Pancreas (tissue), 10 donors: ENCODE data around the gene COL8A2. TPM values are rescaled to one million over a fixed set of nuclear protein-coding genes. Genes with fewer than 3 reads are reported as not detected.

Experiments used
- ATAC-seq, 4 donors: fragments of 200-7000 bp; cut with Tn5 transposase; one replicate each; pipeline versions ENCODE4 v1.8.0 to v1.9.1; 2020; ENCODE audit warnings: mild to moderate bottlenecking in 4 of 4, moderate library complexity in 4 of 4
- DNase-seq, 6 donors: peaks; one replicate each; pipeline ENCODE4 v3.0.0-alpha.2; 2020
- FAIRE-seq: peaks from 2 replicates; lab custom pipeline; 2012; peaks lifted over from hg19 to GRCh38; lab: Jason Lieb, UNC
- H3K27ac ChIP-seq, 4 donors: fragments of 200-600 bp; sonication (generic); 1 replicate in 3 of 4; 2 replicates in 1 of 4; pipeline versions ENCODE4 v1.5.0 to v1.8.0; 2020
- H3K27me3 ChIP-seq, 4 donors: fragments of 200-600 bp; one replicate each; pipeline ENCODE4 v1.8.0; 2021
- H3K36me3 ChIP-seq, 3 donors: fragments of 200-600 bp; sonication (generic) in 1 of 3; one replicate each; pipeline versions ENCODE4 v1.5.0 to v1.8.0; 2020 to 2021
- H3K4me1 ChIP-seq, 3 donors: fragments of 200-600 bp; one replicate each; pipeline ENCODE4 v1.8.0; 2021
- H3K4me3 ChIP-seq, 4 donors: fragments of 200-600 bp; sonication (generic) in 2 of 4; one replicate each; pipeline versions ENCODE4 v1.5.0 to v1.8.0; 2020 to 2021
- H3K9me3 ChIP-seq, 4 donors: fragments of 200-600 bp; one replicate each; pipeline ENCODE4 v1.8.0; 2021
- WGBS, 2 donors: extraction: QIAGEN DNeasy Blood & Tissue Kit; methylation state at CpG; one replicate each; pipeline ENCODE4 v1.1.7; 2013; 5-methylcytosine and 5-hydroxymethylcytosine counted together
- intact Hi-C, 3 donors: fragments of 100-400 bp; cut with DNase I; formaldehyde crosslinking; loops; one replicate each; pipeline versions ENCODE4 v1.11.1 to v1.14.2; 2022
- polyA plus RNA-seq, 2 donors: library from polyadenylated mRNA; stranded (reverse); fragments of 200-250 nt; gene quantifications; one replicate each; pipeline ENCODE4 v1.2.3, GENCODE V29; 2013
- total RNA-seq, 6 donors: library from RNA; stranded (reverse); fragmentation: NEBNext Ultra II Directional in 4 of 6; extraction: Animal tissue kit (Norgen Biotek cat#: 25700) in 4 of 6; gene quantifications; one replicate each; pipeline versions ENCODE4 v1.2.1 to v1.2.4, GENCODE V29; 2021 to 2023
- TF ChIP-seq, protein P1 (sequence below), 4 donors: fragments of 200-600 bp; sonication (generic) in 3 of 4; IDR thresholded peaks; one replicate each; pipeline versions ENCODE4 v1.5.0 to v1.8.0; 2021; ENCODE audit warnings: antibody characterized with exemption in 4 of 4
- donor health status: healthy with polysubstance abuse.
- donor health status: DM: no; HTN: no; CAD: no; lungs with moderate emphysema.
- donor health status: DM: no; HTN: no; CAD: no.
- donor health status: control.
- donor health status: control.
- donor health status: Bipolar disorder and iron deficiency.
- donor health status: DM: yes; HTN: yes; CAD: no.
- donor health status: DM: no; HTN: no; CAD: no.
- donor health status: DM: no; HTN: no; CAD: no.
- donor health status: DM: yes; HTN: yes; CAD: no.

Gene COL8A2
- total and polyA plus RNA-seq, 8 donors = 0.12 to 3.3 (median 0.36) TPM

DNA sequence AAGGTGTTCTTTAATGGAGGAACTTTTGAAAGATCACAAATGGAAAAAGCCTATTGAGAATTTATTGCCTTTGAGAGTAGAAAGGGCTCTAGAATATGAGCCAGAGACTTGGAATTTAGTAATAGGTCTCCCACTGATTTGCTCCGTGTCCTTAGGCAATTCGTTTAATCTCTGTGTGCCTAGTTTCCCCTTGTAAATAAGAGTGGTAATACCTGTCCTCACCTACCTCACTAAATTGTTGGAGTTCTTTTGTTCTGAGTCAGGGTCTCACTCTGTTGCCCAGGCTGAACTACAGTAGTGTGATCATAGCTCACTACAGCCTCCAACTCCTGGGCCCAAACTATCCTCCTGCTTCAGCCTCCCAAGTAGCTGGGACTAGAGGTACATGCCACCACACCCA, 56.2 kb downstream of the COL8A2 start:
- no peaks in the 10 kb centered on the region for H3K27me3 ChIP-seq
- FAIRE-seq = no peak
- H3K4me1 ChIP-seq = no peaks in the 10 kb centered on the region
- intact Hi-C loops = no loop called here
- no peak for DNase-seq
- WGBS, 2 donors = 88 to 93% methylated on average over 2 of the region's 2 CpGs
- no peaks in the 10 kb centered on the region for H3K9me3 ChIP-seq
- TF ChIP-seq, protein P1, sequence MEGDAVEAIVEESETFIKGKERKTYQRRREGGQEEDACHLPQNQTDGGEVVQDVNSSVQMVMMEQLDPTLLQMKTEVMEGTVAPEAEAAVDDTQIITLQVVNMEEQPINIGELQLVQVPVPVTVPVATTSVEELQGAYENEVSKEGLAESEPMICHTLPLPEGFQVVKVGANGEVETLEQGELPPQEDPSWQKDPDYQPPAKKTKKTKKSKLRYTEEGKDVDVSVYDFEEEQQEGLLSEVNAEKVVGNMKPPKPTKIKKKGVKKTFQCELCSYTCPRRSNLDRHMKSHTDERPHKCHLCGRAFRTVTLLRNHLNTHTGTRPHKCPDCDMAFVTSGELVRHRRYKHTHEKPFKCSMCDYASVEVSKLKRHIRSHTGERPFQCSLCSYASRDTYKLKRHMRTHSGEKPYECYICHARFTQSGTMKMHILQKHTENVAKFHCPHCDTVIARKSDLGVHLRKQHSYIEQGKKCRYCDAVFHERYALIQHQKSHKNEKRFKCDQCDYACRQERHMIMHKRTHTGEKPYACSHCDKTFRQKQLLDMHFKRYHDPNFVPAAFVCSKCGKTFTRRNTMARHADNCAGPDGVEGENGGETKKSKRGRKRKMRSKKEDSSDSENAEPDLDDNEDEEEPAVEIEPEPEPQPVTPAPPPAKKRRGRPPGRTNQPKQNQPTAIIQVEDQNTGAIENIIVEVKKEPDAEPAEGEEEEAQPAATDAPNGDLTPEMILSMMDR (IDR thresholded peaks at IDR 0.05) = no peak
- H3K4me3 ChIP-seq = no peak overlapping the region
- no peak overlapping the region for H3K27ac ChIP-seq
- no peaks in the 10 kb centered on the region for H3K36me3 ChIP-seq
- ATAC-seq = no peak

DNA sequence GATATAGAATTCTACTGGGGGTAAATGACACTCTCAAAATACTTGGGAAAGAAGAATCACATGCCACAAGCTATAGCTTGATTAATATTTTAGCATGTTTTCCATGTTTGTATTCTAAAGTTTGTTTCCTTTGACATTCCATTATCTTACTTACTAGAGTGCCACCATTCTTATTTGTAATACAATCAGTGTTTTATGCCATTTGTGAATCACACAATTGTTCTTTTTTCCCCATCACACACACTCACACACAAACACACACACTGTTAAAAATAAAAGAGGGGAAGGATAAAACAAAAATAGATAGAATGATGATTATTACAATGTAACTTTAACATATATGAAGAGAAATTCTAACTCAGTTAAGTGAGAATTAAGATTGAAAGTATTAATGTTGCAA, 57.2 kb downstream of the COL8A2 start:
- H3K4me3 ChIP-seq = no peak overlapping the region
- intact Hi-C loops = no loop called here
- TF ChIP-seq, protein P1 (IDR thresholded peaks at IDR 0.05) = no peak
- DNase-seq (no peak), ATAC-seq (no peak), FAIRE-seq (no peak)
- no peaks in the 10 kb centered on the region for H3K4me1 ChIP-seq
- H3K9me3 ChIP-seq = no peaks in the 10 kb centered on the region
- no peaks in the 10 kb centered on the region for H3K36me3 ChIP-seq
- H3K27me3 ChIP-seq = no peaks in the 10 kb centered on the region
- no peak overlapping the region for H3K27ac ChIP-seq

DNA sequence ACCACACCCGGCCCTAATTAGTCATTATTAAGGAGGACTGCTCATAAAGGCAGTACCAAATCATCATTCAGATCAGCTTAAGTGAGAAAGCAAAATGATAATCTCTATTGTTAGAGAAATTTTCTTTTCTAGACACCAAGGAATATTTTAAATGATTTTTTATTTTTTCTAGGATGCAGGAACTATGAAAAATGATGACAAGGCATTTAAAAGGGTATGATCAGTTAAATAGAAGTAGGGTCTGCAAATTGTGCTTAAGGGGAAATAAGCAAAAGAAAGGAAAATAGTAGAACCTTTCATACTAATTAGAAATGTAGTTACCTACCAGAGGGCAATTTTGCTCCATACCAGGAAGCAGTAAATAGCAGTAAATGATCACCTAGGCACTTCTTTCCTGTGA, 62.7 kb downstream of the COL8A2 start:
- intact Hi-C loops = no loop called here
- Histone ChIP-seq H3K27ac (no peak overlapping the region), H3K4me1 (no peaks in the 10 kb centered on the region), H3K36me3 (no peaks in the 10 kb centered on the region), H3K9me3 (no peaks in the 10 kb centered on the region), H3K27me3 (no peaks in the 10 kb centered on the region), H3K4me3 (no peak overlapping the region)
- no peak for ATAC-seq
- TF ChIP-seq, protein P1 (IDR thresholded peaks at IDR 0.05) = no peak
- 92 to 95% methylated on average over 1 of the region's 1 CpG for WGBS, 2 donors
- no peak for FAIRE-seq
- no peak for DNase-seq

DNA sequence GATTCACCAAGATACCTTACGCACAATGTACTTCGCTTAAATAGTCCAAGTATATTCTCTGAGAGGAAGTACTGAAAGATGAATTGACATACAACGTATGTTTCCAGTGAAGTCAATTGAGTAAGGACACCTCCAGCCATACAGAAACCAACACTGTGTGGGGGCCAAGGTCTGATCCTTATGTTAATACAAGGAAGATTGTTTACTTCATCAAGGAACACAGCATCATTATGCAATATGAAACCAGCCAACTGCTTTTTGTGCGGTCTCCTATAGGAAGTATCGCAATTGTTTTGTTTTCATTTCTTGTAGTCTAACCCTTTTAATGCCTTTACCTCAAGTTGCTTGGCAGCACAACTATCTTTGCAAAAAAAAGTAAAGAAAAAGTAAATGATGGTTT, 69.3 kb downstream of the COL8A2 start:
- intact Hi-C loops = no loop called here
- TF ChIP-seq, protein P1 (IDR thresholded peaks at IDR 0.05) = no peak
- Histone ChIP-seq H3K9me3 (no peaks in the 10 kb centered on the region), H3K27me3 (no peaks in the 10 kb centered on the region), H3K4me1 (no peaks in the 10 kb centered on the region), H3K27ac (no peak overlapping the region), H3K4me3 (no peak overlapping the region), H3K36me3 (no peaks in the 10 kb centered on the region)
- no peak for FAIRE-seq
- DNase-seq = no peak
- ATAC-seq = no peak
- WGBS, 2 donors = 90 to 95% methylated on average over 5 of the region's 5 CpGs

DNA sequence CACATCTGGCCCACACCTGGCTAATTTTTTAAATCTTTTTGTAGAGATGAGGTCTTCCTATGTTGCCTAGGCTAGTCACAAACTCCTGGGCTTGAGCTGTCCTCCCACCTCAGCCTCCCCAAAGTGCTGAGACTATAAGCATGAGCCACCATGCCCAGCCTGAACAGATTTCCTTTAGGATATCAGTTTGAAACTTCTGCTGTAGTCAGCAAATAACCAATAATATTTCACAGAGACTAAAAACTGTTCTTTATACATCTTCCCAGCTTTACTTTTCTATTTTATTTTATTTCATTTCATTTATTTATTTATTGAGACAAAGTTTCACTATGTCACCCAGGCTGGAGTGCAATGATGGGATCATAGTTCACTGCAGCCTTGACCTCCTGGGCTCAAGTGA, 71.0 kb downstream of the COL8A2 start:
- H3K27ac ChIP-seq = no peak overlapping the region
- no peaks in the 10 kb centered on the region for H3K9me3 ChIP-seq
- H3K36me3 ChIP-seq = no peaks in the 10 kb centered on the region
- no peak for DNase-seq
- no peak for FAIRE-seq
- intact Hi-C loops = no loop called here
- TF ChIP-seq, protein P1 (IDR thresholded peaks at IDR 0.05) = no peak
- H3K4me1 ChIP-seq = no peaks in the 10 kb centered on the region
- ATAC-seq = no peak
- H3K4me3 ChIP-seq = no peak overlapping the region
- no peaks in the 10 kb centered on the region for H3K27me3 ChIP-seq
